ENCODE data around the gene HS3ST4. TPM values are rescaled to one million over a fixed set of nuclear protein-coding genes. Genes with fewer than 3 reads are reported as not detected.

HS3ST4 gene
- total RNA-seq, 2 donors from 2014 or later: 4.7 to 5.0 TPM

GRCh38 chr16:25897702-25898101, 205.9 kb downstream of the HS3ST4 start:
- H3K27me3 Mint-ChIP-seq (ENCODE audit: insufficient read depth): no peaks in the 10 kb centered on the region
- WGBS, 2 experiments (ENCODE audit: insufficient coverage in 1 of 2, insufficient read length in 1 of 2): 89 to 96% methylated on average over 6 to 8 of the region's 10 CpGs
- Histone ChIP-seq H3K9me3 (ENCODE audit: control insufficient read depth, low read length) (no peaks in the 10 kb centered on the region), H3K27me3 (ENCODE audit: control insufficient read depth, insufficient read depth, low read length, poor library complexity, severe bottlenecking) (no peaks in the 10 kb centered on the region), H3K36me3 (ENCODE audit: control insufficient read depth, insufficient read depth, low read length) (no peaks in the 10 kb centered on the region), H3K4me1 (ENCODE audit: control insufficient read depth, insufficient read depth, low read length) (peaks cover 7% of the 10 kb centered on the region), H3K4me3 (ENCODE audit: low read length) (no peak overlapping the region), H3K27ac (ENCODE audit: low read depth, low read length) (no peak overlapping the region), H3K9ac (ENCODE audit: extremely low read depth, low read length, poor library complexity, severe bottlenecking) (no peak overlapping the region)
- no peak overlapping the region for H3K27ac Mint-ChIP-seq
- peaks cover 4% of the 10 kb centered on the region for H3K9me3 Mint-ChIP-seq
- H3K4me1 Mint-ChIP-seq: peaks cover 19% of the 10 kb centered on the region
- no peak for TF ChIP-seq CTCF (conservative IDR thresholded peaks at IDR 0.05)
- DNase-seq: no peak
- H3K4me3 Mint-ChIP-seq: no peak overlapping the region
- H3K36me3 Mint-ChIP-seq (ENCODE audit: low read depth): no peaks in the 10 kb centered on the region

GRCh38 chr16:25905810-25906209, 214.1 kb downstream of the HS3ST4 start:
- Mint-ChIP-seq H3K27ac (no peak overlapping the region), H3K27me3 (ENCODE audit: insufficient read depth) (peaks cover 1% of the 10 kb centered on the region), H3K4me1 (peaks cover 29% of the 10 kb centered on the region), H3K36me3 (ENCODE audit: low read depth) (no peaks in the 10 kb centered on the region), H3K9me3 (no peaks in the 10 kb centered on the region), H3K4me3 (no peak overlapping the region)
- no peak for DNase-seq
- Histone ChIP-seq H3K9me3 (ENCODE audit: control insufficient read depth, low read length) (no peaks in the 10 kb centered on the region), H3K27ac (ENCODE audit: low read depth, low read length) (no peak overlapping the region), H3K4me3 (ENCODE audit: low read length) (no peak overlapping the region), H3K9ac (ENCODE audit: extremely low read depth, low read length, poor library complexity, severe bottlenecking) (no peak overlapping the region), H3K27me3 (ENCODE audit: control insufficient read depth, insufficient read depth, low read length, poor library complexity, severe bottlenecking) (no peaks in the 10 kb centered on the region), H3K36me3 (ENCODE audit: control insufficient read depth, insufficient read depth, low read length) (no peaks in the 10 kb centered on the region), H3K4me1 (ENCODE audit: control insufficient read depth, insufficient read depth, low read length) (no peaks in the 10 kb centered on the region)
- TF ChIP-seq CTCF (conservative IDR thresholded peaks at IDR 0.05): no peak
- WGBS, 2 experiments (ENCODE audit: insufficient coverage in 1 of 2, insufficient read length in 1 of 2): 95 to 98% methylated on average over 6 of the region's 6 CpGs

DNA sequence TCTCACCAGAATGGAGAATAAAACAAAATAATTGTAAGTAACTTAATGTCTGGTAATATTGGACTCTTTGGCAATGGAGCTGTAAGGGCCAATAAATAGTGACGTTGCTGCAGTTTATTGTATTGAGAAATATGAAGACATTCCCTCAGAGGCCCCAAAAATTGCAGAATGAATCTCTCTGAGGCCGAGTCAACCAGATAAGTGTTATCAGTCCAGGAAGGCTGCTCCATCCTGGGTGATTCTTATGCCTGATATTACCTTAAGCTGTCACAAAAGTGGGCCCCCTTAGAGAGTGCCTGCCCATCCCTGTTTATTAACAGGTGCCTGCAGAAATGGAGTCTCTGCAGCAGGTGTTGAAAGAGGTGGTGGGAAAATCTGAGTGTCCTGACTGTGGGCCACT, 219.2 kb downstream of the HS3ST4 start:
- peaks cover 1% of the 10 kb centered on the region for H3K27me3 Mint-ChIP-seq (ENCODE audit: insufficient read depth)
- no peaks in the 10 kb centered on the region for H3K9me3 ChIP-seq (ENCODE audit: control insufficient read depth, low read length)
- no peaks in the 10 kb centered on the region for H3K4me1 ChIP-seq (ENCODE audit: control insufficient read depth, insufficient read depth, low read length)
- H3K4me3 Mint-ChIP-seq: no peak overlapping the region
- no peak for DNase-seq
- H3K36me3 Mint-ChIP-seq (ENCODE audit: low read depth): no peaks in the 10 kb centered on the region
- no peaks in the 10 kb centered on the region for H3K36me3 ChIP-seq (ENCODE audit: control insufficient read depth, insufficient read depth, low read length)
- 89 to 92% methylated on average over 2 of the region's 2 CpGs for WGBS, 2 experiments (ENCODE audit: insufficient coverage in 1 of 2, insufficient read length in 1 of 2)
- H3K27ac ChIP-seq (ENCODE audit: low read depth, low read length): no peak overlapping the region
- H3K27ac Mint-ChIP-seq: no peak overlapping the region
- no peak for TF ChIP-seq CTCF (conservative IDR thresholded peaks at IDR 0.05)
- no peak overlapping the region for H3K9ac ChIP-seq (ENCODE audit: extremely low read depth, low read length, poor library complexity, severe bottlenecking)
- H3K9me3 Mint-ChIP-seq: no peaks in the 10 kb centered on the region
- no peaks in the 10 kb centered on the region for H3K27me3 ChIP-seq (ENCODE audit: control insufficient read depth, insufficient read depth, low read length, poor library complexity, severe bottlenecking)
- H3K4me1 Mint-ChIP-seq: peaks cover 20% of the 10 kb centered on the region
- no peak overlapping the region for H3K4me3 ChIP-seq (ENCODE audit: low read length)
